ENCODE measurements around the gene RPE65. TPM values are rescaled to one million over a fixed set of nuclear protein-coding genes. Genes with fewer than 3 reads are reported as not detected.
A peak's percentile ranks its signal among the peaks of the same experiment; 100 is the strongest.
"Not testable (repeated sequence)": the region's sequence is repeated elsewhere in the genome, so short reads cannot be mapped to it uniquely, and the experiment has no call there.

RPE65 gene
- under 0.01 TPM in 1 of 2 replicates, not detected in the other for total RNA-seq (2014; rRNA removed; shearing (Covaris generic))

- peak; percentile 16 for DNase-seq (ENCODE audit: low read depth)
Observed at GRCh38 chr1:68449901-68450300, at the start of gene RPE65. TSS of gene RPE65 (minus strand) at chr1:68449954. CDS start at chr1:68449905, 49 bp downstream.

- DNase-seq (ENCODE audit: low read depth), result no peak
Observed at GRCh38 chr1:68497358-68497698, 47.6 kb upstream of the RPE65 start.

GRCh38 chr1:68496680-68497357 lies 47.1 kb upstream of the RPE65 start, which contains the start of gene DEPDC1:
TSS of gene DEPDC1 (minus strand) at chr1:68497082. CDS start at chr1:68496999, 83 bp downstream.
- DNase-seq (ENCODE audit: low read depth), result peak; percentile 99

GRCh38 chr1:68495968-68496679 lies 46.4 kb upstream of the RPE65 start:
- peak; percentile 19 for DNase-seq (ENCODE audit: low read depth)

GRCh38 chr1:68495532-68495931 lies 45.8 kb upstream of the RPE65 start:
- no peak for DNase-seq (ENCODE audit: low read depth)

GRCh38 chr1:68493193-68493592 lies 43.4 kb upstream of the RPE65 start:
- DNase-seq (ENCODE audit: low read depth), result no peak

- DNase-seq (ENCODE audit: low read depth), result not testable (repeated sequence)
Observed at GRCh38 chr1:68492255-68492654, 42.5 kb upstream of the RPE65 start.

GRCh38 chr1:68490046-68490651 lies 40.4 kb upstream of the RPE65 start:
- DNase-seq (ENCODE audit: low read depth), result no peak

GRCh38 chr1:68485431-68486022 lies 35.8 kb upstream of the RPE65 start:
- DNase-seq (ENCODE audit: low read depth), result no peak

- DNase-seq (ENCODE audit: low read depth), result no peak
Observed at GRCh38 chr1:68484618-68485017, 34.9 kb upstream of the RPE65 start.

- no peak for DNase-seq (ENCODE audit: low read depth)
Observed at GRCh38 chr1:68481041-68481440, 31.3 kb upstream of the RPE65 start.

GRCh38 chr1:68479501-68479900 lies 29.7 kb upstream of the RPE65 start:
- no peak for DNase-seq (ENCODE audit: low read depth)

GRCh38 chr1:68478662-68479061 lies 28.9 kb upstream of the RPE65 start:
- no peak for DNase-seq (ENCODE audit: low read depth)

GRCh38 chr1:68476626-68477025 lies 26.9 kb upstream of the RPE65 start:
- not testable (repeated sequence) for DNase-seq (ENCODE audit: low read depth)

GRCh38 chr1:68473060-68473459 lies 23.3 kb upstream of the RPE65 start:
- no peak for DNase-seq (ENCODE audit: low read depth)

- DNase-seq (ENCODE audit: low read depth), result peak; percentile 8
Observed at GRCh38 chr1:68470388-68470970, 20.7 kb upstream of the RPE65 start.

GRCh38 chr1:68464891-68465290 lies 15.1 kb upstream of the RPE65 start:
- DNase-seq (ENCODE audit: low read depth), result no peak

GRCh38 chr1:68460935-68461334 lies 11.2 kb upstream of the RPE65 start:
- no peak for DNase-seq (ENCODE audit: low read depth)

- peak; percentile 35 for DNase-seq (ENCODE audit: low read depth)
Observed at GRCh38 chr1:68459796-68460195, 10.0 kb upstream of the RPE65 start.

GRCh38 chr1:68459091-68459490 lies 9.3 kb upstream of the RPE65 start:
- DNase-seq (ENCODE audit: low read depth), result no peak

GRCh38 chr1:68456202-68456601 lies 6.4 kb upstream of the RPE65 start:
- DNase-seq (ENCODE audit: low read depth), result no peak

GRCh38 chr1:68454534-68454933 lies 4.8 kb upstream of the RPE65 start:
- no peak for DNase-seq (ENCODE audit: low read depth)

All from Daoy (cell line).